Lung (tissue), 12 donors: Measurements from ENCODE around the gene SPACA5. TPM values are rescaled to one million over a fixed set of nuclear protein-coding genes. Genes with fewer than 3 reads are reported as not detected.
"Not testable (repeated sequence)": the region's sequence is repeated elsewhere in the genome, so short reads cannot be mapped to it uniquely, and the experiment has no call there.

ENCODE experiments used
- ATAC-seq: fragments of 200-7000 bp; cut with Tn5 transposase; one replicate; pipeline ENCODE4 v1.9.1; 2020; ENCODE audit warnings: moderate number of reproducible peaks; ENCODE audit not compliant: insufficient read depth, low FRiP score
- DNase-seq, 3 donors: peaks; one replicate each; pipeline ENCODE4 v3.0.0-alpha.2; 2013 to 2017
- H3K27ac ChIP-seq, 2 donors: one replicate each; pipeline ENCODE4 v1.5.1; 2013; ENCODE audit warnings: mild to moderate bottlenecking in 2 of 2, moderate library complexity in 2 of 2, control low read depth in 1 of 2, inconsistent platforms in 1 of 2, low read depth in 1 of 2, low read length in 1 of 2
- H3K27me3 ChIP-seq, 3 donors: one replicate each; pipeline ENCODE4 v1.5.1; 2013; ENCODE audit warnings: low read length in 2 of 3; ENCODE audit not compliant: control insufficient read depth in 3 of 3, insufficient read depth in 3 of 3
- H3K36me3 ChIP-seq, 4 donors: one replicate each; pipeline ENCODE4 v1.5.1; 2013; ENCODE audit warnings: low read length in 4 of 4, mild to moderate bottlenecking in 1 of 4, moderate library complexity in 1 of 4; ENCODE audit not compliant: control insufficient read depth in 4 of 4, insufficient read depth in 4 of 4
- H3K4me1 ChIP-seq, 5 donors: one replicate each; pipeline ENCODE4 v1.5.1; 2013; ENCODE audit warnings: low read length in 5 of 5, mild to moderate bottlenecking in 2 of 5, moderate library complexity in 1 of 5; ENCODE audit not compliant: control insufficient read depth in 5 of 5, insufficient read depth in 5 of 5
- H3K4me3 ChIP-seq: one replicate; pipeline ENCODE4 v1.5.1; 2013; ENCODE audit warnings: mild to moderate bottlenecking, control low read depth, moderate library complexity
- H3K9ac ChIP-seq, 2 donors: one replicate each; pipeline ENCODE4 v1.5.1; 2013; ENCODE audit warnings: low read length in 2 of 2, control low read depth in 1 of 2; ENCODE audit not compliant: insufficient read depth in 1 of 2
- H3K9me3 ChIP-seq, 4 donors: one replicate each; pipeline ENCODE4 v1.5.1; 2013; ENCODE audit warnings: low read length in 3 of 4, mild to moderate bottlenecking in 1 of 4, moderate library complexity in 1 of 4; ENCODE audit not compliant: control insufficient read depth in 4 of 4, insufficient read depth in 3 of 4
- CTCF ChIP-seq: IDR thresholded peaks from 2 replicates; pipeline ENCODE4 v1.5.1; 2012; ENCODE audit warnings: mild to moderate bottlenecking; ENCODE audit errors: control extremely low read depth, extremely low read depth
- WGBS, 2 donors: extraction: QIAGEN DNeasy Blood & Tissue Kit; methylation state at CpG; one replicate each; pipeline ENCODE4 v1.1.7; 2013; 5-methylcytosine and 5-hydroxymethylcytosine counted together
- polyA plus RNA-seq, 2 donors: library from polyadenylated mRNA; stranded (reverse); fragments of 200-250 nt; gene quantifications; one replicate each; pipeline ENCODE4 v1.2.1, GENCODE V29; 2013
- total RNA-seq, 2 donors: library from RNA; depleted of rRNA in 1 of 2; stranded (reverse); fragments of >200 nt in 1 of 2; gene quantifications; one replicate each; pipeline ENCODE4 v1.2.1, GENCODE V29; 2014 to 2021
- donor health status: control.
- donor health status: control.
- donor health status: Bipolar disorder and iron deficiency.
- donor health status: healthy.
- donor health status: DM: yes; HTN: yes; CAD: no.

SPACA5 gene
- total and polyA plus RNA-seq, 4 donors = not detected

GRCh38 chrX:48019892-48020291 is 13.1 kb downstream of the SPACA5 start:
- DNase-seq, H3K4me1 ChIP-seq, H3K36me3 ChIP-seq, H3K4me3 ChIP-seq, ATAC-seq, H3K27ac ChIP-seq, H3K9ac ChIP-seq, H3K27me3 ChIP-seq, H3K9me3 ChIP-seq: not testable (repeated sequence)
- WGBS, 2 donors = no CpG with 5 or more reads among the region's 1 CpG

- DNase-seq, H3K27me3 ChIP-seq, H3K9me3 ChIP-seq, H3K27ac ChIP-seq, H3K36me3 ChIP-seq, H3K4me3 ChIP-seq, ATAC-seq, H3K4me1 ChIP-seq, H3K9ac ChIP-seq: not testable (repeated sequence)
- 26 to 57% methylated on average over 9 to 11 of the region's 11 CpGs for WGBS, 2 donors
Measured at GRCh38 chrX:48020472-48020871, 13.7 kb downstream of the SPACA5 start.

- Histone ChIP-seq H3K9me3 (peaks cover 0 to 7% (median 0%) of the 10 kb centered on the region in 4 donors), H3K4me3 (peak overlapping the region; percentile 54), H3K36me3 (no peaks in the 10 kb centered on the region), H3K9ac (peak overlapping the region; percentile 80 to 95), H3K27me3 (no peaks in the 10 kb centered on the region), H3K27ac (peak overlapping the region; percentile 89 to 94), H3K4me1 (no peaks in the 10 kb centered on the region)
- ATAC-seq = peak; percentile 75
- peak; percentile 89 to 94 (median 94) for DNase-seq
- TF ChIP-seq CTCF = no peak
- WGBS, 2 donors = 0 to 31% methylated on average over 30 of the region's 30 CpGs
Measured at GRCh38 chrX:48021026-48021900, 14.5 kb downstream of the SPACA5 start.

- DNase-seq (no peak), ATAC-seq (no peak)
- no peak overlapping the region for H3K4me3 ChIP-seq
- 65 to 67% methylated on average over 1 to 3 of the region's 3 CpGs for WGBS, 2 donors
- H3K4me1 ChIP-seq = no peaks in the 10 kb centered on the region
- peaks cover 0 to 7% (median 0%) of the 10 kb centered on the region in 4 donors for H3K9me3 ChIP-seq
- peak overlapping the region in 1 of 2 donors; percentile 95 for H3K9ac ChIP-seq
- no peaks in the 10 kb centered on the region for H3K36me3 ChIP-seq
- TF ChIP-seq CTCF = no peak
- no peaks in the 10 kb centered on the region for H3K27me3 ChIP-seq
- H3K27ac ChIP-seq = peak overlapping the region in 1 of 2 donors; percentile 94
Measured at GRCh38 chrX:48022100-48022499, 15.3 kb downstream of the SPACA5 start.
